MM.1S (cell line): Measurements from ENCODE around the gene RAPGEF2.

ENCODE experiments used
- CTCF ChIP-seq: fragments of 300-600 bp; sonication (generic); IDR thresholded peaks from 2 replicates; pipeline ENCODE4 v1.5.1; 2016; ENCODE audit warnings: antibody characterized with exemption, low read length, mixed read lengths
- EZH2 ChIP-seq: fragments of 300-600 bp; sonication (generic); optimal IDR thresholded peaks from 2 replicates; pipeline ENCODE3; 2017; ENCODE audit warnings: low read depth, mild to moderate bottlenecking, antibody characterized with exemption, low read length, mixed read lengths
- EZH2phosphoT487 ChIP-seq: fragments of 300-600 bp; sonication (generic); IDR thresholded peaks from 2 replicates; pipeline ENCODE4 v1.6.1; 2018; ENCODE audit warnings: antibody characterized with exemption, low read length

- TF ChIP-seq CTCF (no peak), EZH2phosphoT487 (no peak), EZH2 (no peak)
Observed at GRCh38 chr4:159240687-159241086, 137.8 kb downstream of the RAPGEF2 start.
